Smooth muscle cell (in vitro differentiated cells): ENCODE results near the gene KIAA1958. TPM values are rescaled to one million over a fixed set of nuclear protein-coding genes. Genes with fewer than 3 reads are reported as not detected.

Experiments
- DNase-seq: peaks from one replicate; lab custom pipeline; 2025; ENCODE audit not compliant: unreplicated experiment; lab: John Stamatoyannopoulos, UW
- H2AFZ ChIP-seq: fragments of 200-600 bp; sonication (generic); 2 replicates; pipeline ENCODE4 v1.6.0; 2016; ENCODE audit warnings: antibody characterized with exemption, low read depth, mild to moderate bottlenecking
- H3F3A ChIP-seq: fragments of 200-600 bp; sonication (generic); 2 replicates; pipeline ENCODE4 v1.6.0; 2017; ENCODE audit warnings: antibody characterized with exemption, low read depth
- H3K27ac ChIP-seq: fragments of 200-600 bp; sonication (generic); 2 replicates; pipeline ENCODE4 v1.5.1; 2016; ENCODE audit warnings: low read depth, mild to moderate bottlenecking
- H3K27me3 ChIP-seq: fragments of 200-600 bp; sonication (generic); 2 replicates; pipeline ENCODE4 v1.6.1; 2016; ENCODE audit warnings: low read depth, mild to moderate bottlenecking
- H3K36me3 ChIP-seq: fragments of 200-600 bp; sonication (generic); 2 replicates; pipeline ENCODE4 v1.5.1; 2016; ENCODE audit warnings: low read depth
- H3K4me1 ChIP-seq: fragments of 200-600 bp; sonication (generic); 2 replicates; pipeline ENCODE4 v1.5.1; 2016; ENCODE audit warnings: low read depth
- H3K4me2 ChIP-seq: fragments of 200-600 bp; sonication (generic); 2 replicates; pipeline ENCODE4 v1.6.0; 2016; ENCODE audit warnings: mild to moderate bottlenecking
- H3K4me3 ChIP-seq: fragments of 200-600 bp; sonication (generic); 2 replicates; pipeline ENCODE4 v1.5.1; 2016; ENCODE audit warnings: mild to moderate bottlenecking
- H3K79me2 ChIP-seq: fragments of 200-600 bp; sonication (generic); 2 replicates; pipeline ENCODE4 v1.6.0; 2016; ENCODE audit warnings: low read depth, mild to moderate bottlenecking
- H3K9ac ChIP-seq: fragments of 200-600 bp; sonication (generic); 2 replicates; pipeline ENCODE4 v1.6.0; 2016; ENCODE audit warnings: low read depth
- H3K9me3 ChIP-seq: fragments of 200-600 bp; sonication (generic); replicated peaks from 2 replicates; pipeline ENCODE4 v1.5.1; 2016; ENCODE audit warnings: low read depth
- H4K20me1 ChIP-seq: fragments of 200-600 bp; sonication (generic); 2 replicates; pipeline ENCODE4 v1.6.0; 2016; ENCODE audit warnings: low read depth
- CTCF ChIP-seq: fragments of 200-600 bp; sonication (generic); IDR thresholded peaks from 2 replicates; pipeline ENCODE4 v1.5.1; 2017; ENCODE audit warnings: borderline replicate concordance, mild to moderate bottlenecking, antibody characterized with exemption; ENCODE audit not compliant: insufficient read depth, poor library complexity, severe bottlenecking
- WGBS: methylation state at CpG from one replicate; pipeline ENCODE4 v1.1.7; 2016; ENCODE audit warnings: low lambda C conversion rate; 5-methylcytosine and 5-hydroxymethylcytosine counted together
- polyA plus RNA-seq: library from polyadenylated mRNA; unstranded; fragments of >200 nt; fragmentation: Nextera tagmentation; extraction: Ambion mirVana; gene quantifications from 2 replicates; pipeline ENCODE4 v1.2.1, GENCODE V29; 2016
- total RNA-seq: library from RNA; depleted of rRNA; stranded (reverse); fragments of >200 nt; gene quantifications from 2 replicates; pipeline ENCODE4 v1.2.3, GENCODE V29; 2014

KIAA1958 gene
- total and polyA plus RNA-seq, 2 experiments from 2014 or later, result 1.1 to 1.8 TPM

GRCh38 chr9:112604790-112605189 is 118.2 kb downstream of the KIAA1958 start:
- Histone ChIP-seq H3K9me3 (no peaks in the 10 kb centered on the region), H3K4me2 (no peak overlapping the region), H3K27ac (no peak overlapping the region), H4K20me1 (no peaks in the 10 kb centered on the region), H3K79me2 (no peaks in the 10 kb centered on the region), H3K27me3 (no peaks in the 10 kb centered on the region), H3F3A (no peaks in the 10 kb centered on the region), H3K4me3 (no peak overlapping the region), H3K36me3 (no peaks in the 10 kb centered on the region), H3K4me1 (no peaks in the 10 kb centered on the region), H3K9ac (no peak overlapping the region), H2AFZ (no peak overlapping the region)
- TF ChIP-seq CTCF, result no peak
- no peak for DNase-seq
- 96% methylated on average over 2 of the region's 2 CpGs for WGBS

- Histone ChIP-seq H3K4me1 (no peaks in the 10 kb centered on the region), H3K4me2 (no peak overlapping the region), H3F3A (no peaks in the 10 kb centered on the region), H3K36me3 (no peaks in the 10 kb centered on the region), H2AFZ (no peak overlapping the region), H3K27ac (no peak overlapping the region), H3K4me3 (no peak overlapping the region), H4K20me1 (no peaks in the 10 kb centered on the region), H3K27me3 (no peaks in the 10 kb centered on the region), H3K9ac (no peak overlapping the region), H3K79me2 (no peaks in the 10 kb centered on the region), H3K9me3 (no peaks in the 10 kb centered on the region)
- WGBS, result 100% methylated on average over 1 of the region's 1 CpG
- DNase-seq, result no peak
- TF ChIP-seq CTCF, result no peak
Measured at GRCh38 chr9:112605518-112605917, 118.9 kb downstream of the KIAA1958 start.

GRCh38 chr9:112605963-112606699 is 119.5 kb downstream of the KIAA1958 start:
- Histone ChIP-seq H4K20me1 (no peaks in the 10 kb centered on the region), H3F3A (no peaks in the 10 kb centered on the region), H3K79me2 (no peaks in the 10 kb centered on the region), H3K4me1 (no peaks in the 10 kb centered on the region), H3K27me3 (no peaks in the 10 kb centered on the region), H3K36me3 (no peaks in the 10 kb centered on the region), H2AFZ (no peak overlapping the region), H3K9ac (no peak overlapping the region), H3K9me3 (no peaks in the 10 kb centered on the region), H3K4me3 (no peak overlapping the region), H3K4me2 (no peak overlapping the region), H3K27ac (no peak overlapping the region)
- DNase-seq, result no peak
- WGBS, result 90% methylated on average over 2 of the region's 2 CpGs
- no peak for TF ChIP-seq CTCF

GRCh38 chr9:112608851-112609250 is 122.2 kb downstream of the KIAA1958 start:
- Histone ChIP-seq H3K27ac (no peak overlapping the region), H3K4me3 (no peak overlapping the region), H3F3A (no peaks in the 10 kb centered on the region), H3K4me2 (no peak overlapping the region), H3K36me3 (no peaks in the 10 kb centered on the region), H3K9me3 (no peaks in the 10 kb centered on the region), H3K4me1 (no peaks in the 10 kb centered on the region), H2AFZ (no peak overlapping the region), H3K79me2 (no peaks in the 10 kb centered on the region), H4K20me1 (no peaks in the 10 kb centered on the region), H3K27me3 (no peaks in the 10 kb centered on the region), H3K9ac (no peak overlapping the region)
- no peak for TF ChIP-seq CTCF
- DNase-seq, result no peak
- 100% methylated on average over 1 of the region's 1 CpG for WGBS
